ENCODE data around the gene PYCR2.
"Not testable (repeated sequence)": the region's sequence is repeated elsewhere in the genome, so short reads cannot be mapped to it uniquely, and the experiment has no call there.

The PYCR2 gene

GRCh38 chr1:225936086-225936485 is 12.0 kb upstream of the PYCR2 start:
- not testable (repeated sequence) for H3K4me1 ChIP-seq (ENCODE audit: control insufficient read depth in 1 of 2, insufficient read depth in 2 of 2, low read length in 2 of 2); H3K9ac ChIP-seq (ENCODE audit: low read depth in 1 of 2, low read length in 2 of 2); H3K4me3 ChIP-seq (ENCODE audit: low read depth in 1 of 2, low read length in 2 of 2); H3K27ac ChIP-seq (ENCODE audit: low read depth, low read length); H3K27me3 ChIP-seq (ENCODE audit: control insufficient read depth in 1 of 2, insufficient read depth in 2 of 2, low read length in 2 of 2); H3K9me3 ChIP-seq (ENCODE audit: control insufficient read depth in 1 of 2, low read length in 2 of 2); H3K36me3 ChIP-seq (ENCODE audit: control insufficient read depth in 1 of 2, insufficient read depth in 2 of 2, low read length in 2 of 2)

- Histone ChIP-seq H3K36me3 (ENCODE audit: control insufficient read depth in 1 of 2, insufficient read depth in 2 of 2, low read length in 2 of 2) (no peaks in the 10 kb centered on the region), H3K4me3 (ENCODE audit: low read depth in 1 of 2, low read length in 2 of 2) (no peak overlapping the region), H3K27ac (ENCODE audit: low read depth, low read length) (no peak overlapping the region), H3K9me3 (ENCODE audit: control insufficient read depth in 1 of 2, low read length in 2 of 2) (no peaks in the 10 kb centered on the region), H3K9ac (ENCODE audit: low read depth in 1 of 2, low read length in 2 of 2) (no peak overlapping the region), H3K27me3 (ENCODE audit: control insufficient read depth in 1 of 2, insufficient read depth in 2 of 2, low read length in 2 of 2) (no peaks in the 10 kb centered on the region), H3K4me1 (ENCODE audit: control insufficient read depth in 1 of 2, insufficient read depth in 2 of 2, low read length in 2 of 2) (no peaks in the 10 kb centered on the region)
Measured at GRCh38 chr1:225934711-225935110, 10.7 kb upstream of the PYCR2 start.

GRCh38 chr1:225933072-225933471 is 9.0 kb upstream of the PYCR2 start:
- H3K9ac ChIP-seq (ENCODE audit: low read depth in 1 of 2, low read length in 2 of 2) = no peak overlapping the region
- H3K4me3 ChIP-seq (ENCODE audit: low read depth in 1 of 2, low read length in 2 of 2) = no peak overlapping the region
- no peaks in the 10 kb centered on the region for H3K9me3 ChIP-seq (ENCODE audit: control insufficient read depth in 1 of 2, low read length in 2 of 2)

GRCh38 chr1:225931270-225932136 is 7.5 kb upstream of the PYCR2 start:
- Histone ChIP-seq H3K36me3 (ENCODE audit: control insufficient read depth in 1 of 2, insufficient read depth in 2 of 2, low read length in 2 of 2) (no peaks in the 10 kb centered on the region), H3K4me1 (ENCODE audit: control insufficient read depth in 1 of 2, insufficient read depth in 2 of 2, low read length in 2 of 2) (no peaks in the 10 kb centered on the region), H3K9me3 (ENCODE audit: control insufficient read depth in 1 of 2, low read length in 2 of 2) (no peaks in the 10 kb centered on the region), H3K4me3 (ENCODE audit: low read depth in 1 of 2, low read length in 2 of 2) (no peak overlapping the region), H3K27ac (ENCODE audit: low read depth, low read length) (no peak overlapping the region), H3K27me3 (ENCODE audit: control insufficient read depth in 1 of 2, insufficient read depth in 2 of 2, low read length in 2 of 2) (no peaks in the 10 kb centered on the region), H3K9ac (ENCODE audit: low read depth in 1 of 2, low read length in 2 of 2) (no peak overlapping the region)

More at GRCh38 chr1:225933072-225933471, 9.0 kb upstream of the PYCR2 start:
- Histone ChIP-seq H3K27me3 (ENCODE audit: control insufficient read depth in 1 of 2, insufficient read depth in 2 of 2, low read length in 2 of 2) (no peaks in the 10 kb centered on the region), H3K27ac (ENCODE audit: low read depth, low read length) (no peak overlapping the region), H3K36me3 (ENCODE audit: control insufficient read depth in 1 of 2, insufficient read depth in 2 of 2, low read length in 2 of 2) (no peaks in the 10 kb centered on the region), H3K4me1 (ENCODE audit: control insufficient read depth in 1 of 2, insufficient read depth in 2 of 2, low read length in 2 of 2) (no peaks in the 10 kb centered on the region)

GRCh38 chr1:225930566-225930965 is 6.5 kb upstream of the PYCR2 start:
- Histone ChIP-seq H3K9ac (ENCODE audit: low read depth in 1 of 2, low read length in 2 of 2) (no peak overlapping the region), H3K4me1 (ENCODE audit: control insufficient read depth in 1 of 2, insufficient read depth in 2 of 2, low read length in 2 of 2) (no peaks in the 10 kb centered on the region), H3K9me3 (ENCODE audit: control insufficient read depth in 1 of 2, low read length in 2 of 2) (no peaks in the 10 kb centered on the region), H3K27me3 (ENCODE audit: control insufficient read depth in 1 of 2, insufficient read depth in 2 of 2, low read length in 2 of 2) (no peaks in the 10 kb centered on the region), H3K27ac (ENCODE audit: low read depth, low read length) (no peak overlapping the region), H3K4me3 (ENCODE audit: low read depth in 1 of 2, low read length in 2 of 2) (no peak overlapping the region), H3K36me3 (ENCODE audit: control insufficient read depth in 1 of 2, insufficient read depth in 2 of 2, low read length in 2 of 2) (no peaks in the 10 kb centered on the region)

GRCh38 chr1:225929462-225929861 is 5.4 kb upstream of the PYCR2 start:
- not testable (repeated sequence) for H3K36me3 ChIP-seq (ENCODE audit: control insufficient read depth in 1 of 2, insufficient read depth in 2 of 2, low read length in 2 of 2); H3K4me1 ChIP-seq (ENCODE audit: control insufficient read depth in 1 of 2, insufficient read depth in 2 of 2, low read length in 2 of 2); H3K9me3 ChIP-seq (ENCODE audit: control insufficient read depth in 1 of 2, low read length in 2 of 2); H3K9ac ChIP-seq (ENCODE audit: low read depth in 1 of 2, low read length in 2 of 2); H3K27me3 ChIP-seq (ENCODE audit: control insufficient read depth in 1 of 2, insufficient read depth in 2 of 2, low read length in 2 of 2); H3K4me3 ChIP-seq (ENCODE audit: low read depth in 1 of 2, low read length in 2 of 2); H3K27ac ChIP-seq (ENCODE audit: low read depth, low read length)

- Histone ChIP-seq H3K4me1 (ENCODE audit: control insufficient read depth in 1 of 2, insufficient read depth in 2 of 2, low read length in 2 of 2) (peaks cover under 1 to 1% of the 10 kb centered on the region in 2 donors), H3K4me3 (ENCODE audit: low read depth in 1 of 2, low read length in 2 of 2) (no peak overlapping the region), H3K27ac (ENCODE audit: low read depth, low read length) (no peak overlapping the region), H3K27me3 (ENCODE audit: control insufficient read depth in 1 of 2, insufficient read depth in 2 of 2, low read length in 2 of 2) (no peaks in the 10 kb centered on the region), H3K9me3 (ENCODE audit: control insufficient read depth in 1 of 2, low read length in 2 of 2) (no peaks in the 10 kb centered on the region), H3K9ac (ENCODE audit: low read depth in 1 of 2, low read length in 2 of 2) (no peak overlapping the region), H3K36me3 (ENCODE audit: control insufficient read depth in 1 of 2, insufficient read depth in 2 of 2, low read length in 2 of 2) (no peaks in the 10 kb centered on the region)
Measured at GRCh38 chr1:225928186-225929175, 4.4 kb upstream of the PYCR2 start.

- no peaks in the 10 kb centered on the region for H3K27me3 ChIP-seq (ENCODE audit: control insufficient read depth in 1 of 2, insufficient read depth in 2 of 2, low read length in 2 of 2)
- H3K27ac ChIP-seq (ENCODE audit: low read depth, low read length) = no peak overlapping the region
- H3K4me3 ChIP-seq (ENCODE audit: low read depth in 1 of 2, low read length in 2 of 2) = no peak overlapping the region
- H3K36me3 ChIP-seq (ENCODE audit: control insufficient read depth in 1 of 2, insufficient read depth in 2 of 2, low read length in 2 of 2) = peaks cover 6% of the 10 kb centered on the region in 2 donors
- H3K9ac ChIP-seq (ENCODE audit: low read depth in 1 of 2, low read length in 2 of 2) = no peak overlapping the region
- H3K4me1 ChIP-seq (ENCODE audit: control insufficient read depth in 1 of 2, insufficient read depth in 2 of 2, low read length in 2 of 2) = peaks cover 12 to 20% of the 10 kb centered on the region in 2 donors
- no peaks in the 10 kb centered on the region for H3K9me3 ChIP-seq (ENCODE audit: control insufficient read depth in 1 of 2, low read length in 2 of 2)
Measured at GRCh38 chr1:225926551-225927113, 2.6 kb upstream of the PYCR2 start.

GRCh38 chr1:225923381-225923691 is 714 bp downstream of the PYCR2 start:
- H3K9ac ChIP-seq (ENCODE audit: low read depth in 1 of 2, low read length in 2 of 2) = peak overlapping the region; percentile 91 to 98

More at GRCh38 chr1:225923381-225923691, 714 bp downstream of the PYCR2 start:
- H3K36me3 ChIP-seq (ENCODE audit: control insufficient read depth in 1 of 2, insufficient read depth in 2 of 2, low read length in 2 of 2) = peaks cover 11 to 19% of the 10 kb centered on the region in 2 donors
- peak overlapping the region; percentile 96 to 97 for H3K4me3 ChIP-seq (ENCODE audit: low read depth in 1 of 2, low read length in 2 of 2)
- H3K27ac ChIP-seq (ENCODE audit: low read depth, low read length) = no peak overlapping the region
- H3K9me3 ChIP-seq (ENCODE audit: control insufficient read depth in 1 of 2, low read length in 2 of 2) = no peaks in the 10 kb centered on the region
- peaks cover 20 to 21% of the 10 kb centered on the region in 2 donors for H3K4me1 ChIP-seq (ENCODE audit: control insufficient read depth in 1 of 2, insufficient read depth in 2 of 2, low read length in 2 of 2)
- H3K27me3 ChIP-seq (ENCODE audit: control insufficient read depth in 1 of 2, insufficient read depth in 2 of 2, low read length in 2 of 2) = no peaks in the 10 kb centered on the region
